Spinal cord (tissue), 10 donors: Measurements from ENCODE around the gene SETD3. TPM values are rescaled to one million over a fixed set of nuclear protein-coding genes. Genes with fewer than 3 reads are reported as not detected.

ENCODE experiments used
- DNase-seq, 6 donors: peaks; one replicate each; pipeline versions ENCODE4 v3.0.0 to v3.0.0-alpha.2; 2013 to 2015; ENCODE audit warnings: low spot score in 6 of 6, low read depth in 4 of 6
- H3K27ac ChIP-seq: one replicate; pipeline ENCODE4 v1.5.1; 2013; ENCODE audit warnings: low read depth, low read length, control low read depth
- H3K27me3 ChIP-seq: one replicate; pipeline ENCODE4 v1.6.1; 2013; ENCODE audit warnings: low read length; ENCODE audit not compliant: control insufficient read depth, insufficient read depth
- H3K36me3 ChIP-seq: one replicate; pipeline ENCODE4 v1.6.1; 2013; ENCODE audit warnings: low read length; ENCODE audit not compliant: control insufficient read depth, insufficient read depth
- H3K4me1 ChIP-seq: one replicate; pipeline ENCODE4 v1.6.1; 2013; ENCODE audit warnings: low read length; ENCODE audit not compliant: control insufficient read depth, insufficient read depth
- H3K4me3 ChIP-seq: one replicate; pipeline ENCODE4 v1.5.1; 2013; ENCODE audit warnings: low read depth, low read length, control low read depth
- H3K9me3 ChIP-seq: one replicate; pipeline ENCODE4 v1.6.1; 2013; ENCODE audit warnings: low read length; ENCODE audit not compliant: control insufficient read depth, insufficient read depth
- WGBS: methylation state at CpG from one replicate; pipeline ENCODE4 v1.1.5; 2013; ENCODE audit warnings: missing lambda C conversion rate; ENCODE audit not compliant: insufficient coverage; 5-methylcytosine and 5-hydroxymethylcytosine counted together
- polyA plus RNA-seq, 2 donors: library from polyadenylated mRNA; unstranded; fragments of 120-200 nt; gene quantifications; one replicate each; pipeline ENCODE4 v1.2.1, GENCODE V29; 2013; ENCODE audit not compliant: insufficient read length in 2 of 2
- total RNA-seq, 2 donors: library from RNA; depleted of rRNA in 1 of 2; stranded (reverse); fragments of 120-200 nt in 1 of 2; fragments of >200 nt in 1 of 2; gene quantifications; one replicate each; pipeline versions ENCODE4 v1.2.3 to v1.2.4, GENCODE V29; 2013 to 2014
- donor health status: healthy.

SETD3 gene
- total and polyA plus RNA-seq, 4 donors, result 50.9 to 82.6 (median 62.2) TPM

DNA sequence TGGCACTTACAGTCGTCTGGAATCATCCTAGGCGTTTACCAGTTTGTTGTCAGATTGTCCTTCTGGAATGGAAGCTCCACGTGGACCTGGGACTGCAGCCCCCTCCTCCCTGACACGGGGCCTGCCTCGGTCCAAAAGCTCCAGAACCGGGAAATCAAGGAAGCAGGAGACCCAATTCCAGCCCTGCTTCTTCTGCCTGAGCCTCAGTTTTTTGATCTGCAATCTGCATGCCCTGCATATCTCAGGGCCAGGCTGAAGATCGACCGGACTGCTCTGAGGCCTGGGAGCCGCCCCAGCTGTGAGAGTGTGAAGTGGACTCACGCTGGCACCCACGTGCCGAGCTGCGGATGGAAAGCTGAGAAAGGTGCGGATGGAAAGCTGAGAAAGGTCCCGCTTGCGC is 98.6 kb downstream of the SETD3 start:
- Histone ChIP-seq H3K27ac (no peak overlapping the region), H3K9me3 (no peaks in the 10 kb centered on the region), H3K36me3 (no peaks in the 10 kb centered on the region), H3K4me3 (no peak overlapping the region), H3K27me3 (peaks cover 2% of the 10 kb centered on the region), H3K4me1 (peaks cover 14% of the 10 kb centered on the region)
- DNase-seq, result no peak
- WGBS, result 41% methylated on average over 16 of the region's 16 CpGs

DNA sequence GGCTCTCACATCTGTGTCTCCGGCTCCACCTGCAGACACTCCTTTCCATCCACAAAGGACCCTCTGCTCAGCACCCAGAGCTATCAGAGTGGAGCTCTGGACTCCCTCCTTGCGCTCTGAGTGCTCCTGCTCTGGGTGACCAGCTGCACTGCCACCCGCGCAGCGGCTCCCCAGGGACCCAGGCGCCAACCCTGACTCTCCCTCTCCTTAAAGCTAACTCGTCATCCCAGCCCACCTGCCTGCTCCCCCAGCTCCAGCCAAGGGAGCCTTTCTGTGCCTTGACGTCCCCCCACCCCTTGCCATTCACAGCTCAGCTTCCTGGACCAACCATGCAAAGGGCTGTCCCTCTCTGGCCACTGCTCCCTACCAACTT is 99.0 kb downstream of the SETD3 start:
- no peak overlapping the region for H3K27ac ChIP-seq
- peaks cover 2% of the 10 kb centered on the region for H3K27me3 ChIP-seq
- no peaks in the 10 kb centered on the region for H3K36me3 ChIP-seq
- no peaks in the 10 kb centered on the region for H3K9me3 ChIP-seq
- no peak for DNase-seq
- 73% methylated on average over 7 of the region's 8 CpGs for WGBS
- H3K4me1 ChIP-seq, result peaks cover 14% of the 10 kb centered on the region
- H3K4me3 ChIP-seq, result no peak overlapping the region

DNA sequence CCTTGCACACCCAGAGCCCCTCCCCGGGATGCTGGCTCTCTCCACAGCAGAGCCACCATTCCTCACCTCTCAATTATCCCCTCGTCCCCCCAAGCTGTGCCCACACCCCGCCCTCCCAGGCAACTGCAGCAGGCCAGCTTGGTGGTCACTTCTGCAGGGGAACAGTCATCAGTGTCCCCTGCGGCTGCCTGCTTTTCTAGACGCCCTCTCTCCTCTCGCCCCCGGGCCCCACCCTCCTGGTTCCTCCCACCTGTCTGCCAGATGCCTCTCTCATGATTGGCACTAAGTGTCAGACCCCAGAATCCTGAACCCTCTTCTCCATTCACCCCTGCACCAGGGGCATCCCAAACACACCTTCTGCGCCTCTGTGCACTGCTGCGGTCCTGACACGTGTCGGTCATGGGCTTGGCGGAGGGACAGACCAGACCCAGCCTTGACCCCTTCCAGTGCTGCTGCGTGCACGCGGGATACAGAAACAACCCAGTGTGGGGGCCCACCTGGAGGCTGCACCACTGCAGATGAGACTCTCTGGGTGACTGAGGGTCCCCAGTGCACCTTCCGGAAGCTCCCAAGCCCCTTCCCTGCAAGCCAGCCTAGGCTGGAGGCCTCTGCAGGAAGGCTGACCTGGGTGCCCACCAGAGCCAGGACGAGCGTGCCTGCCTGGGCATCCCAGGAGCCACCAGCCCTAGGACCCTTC is 99.5 kb downstream of the SETD3 start:
- 78% methylated on average over 18 of the region's 18 CpGs for WGBS
- peaks cover 14% of the 10 kb centered on the region for H3K4me1 ChIP-seq
- no peak for DNase-seq
- H3K9me3 ChIP-seq, result no peaks in the 10 kb centered on the region
- no peak overlapping the region for H3K4me3 ChIP-seq
- H3K27me3 ChIP-seq, result peaks cover 2% of the 10 kb centered on the region
- no peak overlapping the region for H3K27ac ChIP-seq
- H3K36me3 ChIP-seq, result no peaks in the 10 kb centered on the region

DNA sequence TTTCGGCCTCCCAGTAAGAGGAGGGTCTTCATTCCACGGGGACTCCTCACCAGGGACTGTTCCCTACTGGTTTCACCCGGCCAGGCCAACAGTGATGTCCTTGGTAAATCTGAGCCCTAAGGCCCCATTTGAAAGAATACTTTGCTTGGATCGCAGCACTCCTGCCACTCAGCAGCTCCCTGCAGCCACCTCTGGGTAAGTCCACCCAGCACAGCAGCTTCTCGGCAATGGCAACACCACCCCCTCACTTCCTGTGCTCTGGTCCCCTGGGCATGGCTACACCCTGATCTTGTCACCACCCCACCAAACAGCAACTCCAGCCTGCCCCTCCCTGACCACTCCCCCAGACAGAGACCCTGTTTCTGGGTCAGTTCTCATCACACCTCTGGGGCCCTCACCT is 100.3 kb downstream of the SETD3 start:
- H3K27ac ChIP-seq, result no peak overlapping the region

DNA sequence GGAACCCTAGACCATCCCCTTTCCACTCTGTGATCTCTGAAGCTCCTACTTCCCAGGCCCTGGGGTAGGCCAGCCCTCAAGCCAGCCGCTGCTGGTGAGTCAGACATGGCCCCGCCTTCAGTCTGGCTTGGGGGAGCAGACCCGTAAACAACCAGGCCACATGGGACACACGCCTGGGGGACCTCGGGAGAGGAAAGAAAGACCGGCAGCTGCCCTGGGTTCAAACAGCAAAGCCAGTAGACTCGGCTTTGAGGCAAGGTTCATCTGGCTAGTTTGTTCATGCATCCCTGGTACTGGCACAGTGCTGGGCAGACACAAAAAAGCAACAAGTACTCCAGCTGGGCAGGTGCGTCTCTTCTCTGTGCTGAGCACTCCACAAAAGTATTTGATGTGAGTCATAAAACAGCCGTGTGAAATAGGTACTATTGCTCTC is 101.9 kb downstream of the SETD3 start:
- Histone ChIP-seq H3K4me3 (no peak overlapping the region), H3K9me3 (no peaks in the 10 kb centered on the region), H3K36me3 (no peaks in the 10 kb centered on the region), H3K27ac (no peak overlapping the region), H3K4me1 (peaks cover 8% of the 10 kb centered on the region), H3K27me3 (peaks cover 2% of the 10 kb centered on the region)
- 62% methylated on average over 8 of the region's 9 CpGs for whole genome bisulfite sequencing
- DNase-seq, result no peak

More for the DNA sequence above, 100.3 kb downstream of the SETD3 start:
- Histone ChIP-seq H3K36me3 (no peaks in the 10 kb centered on the region), H3K9me3 (no peaks in the 10 kb centered on the region), H3K4me1 (peaks cover 14% of the 10 kb centered on the region), H3K4me3 (no peak overlapping the region), H3K27me3 (peaks cover 2% of the 10 kb centered on the region)
- WGBS, result 57% methylated on average over 5 of the region's 5 CpGs
- DNase-seq, result no peak

DNA sequence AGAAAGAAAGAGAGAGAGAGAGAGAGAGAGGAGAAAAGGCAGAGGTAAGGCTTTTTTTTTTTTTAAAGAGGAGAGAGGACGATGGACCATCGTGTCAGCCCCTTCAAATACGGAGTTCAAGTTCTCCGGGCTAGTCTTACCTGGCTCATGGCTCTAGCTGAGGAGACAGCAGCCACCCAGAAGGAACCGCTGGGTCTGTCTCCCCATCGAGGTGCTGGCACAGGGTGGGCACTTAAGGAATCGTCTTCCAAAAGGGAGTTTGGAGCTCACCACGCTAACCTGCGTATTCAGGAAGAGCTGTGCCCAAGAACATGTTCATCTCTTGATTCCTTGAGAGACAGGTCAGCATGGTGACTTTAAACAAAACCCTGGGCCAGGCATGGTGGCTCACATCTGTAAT is 102.7 kb downstream of the SETD3 start:
- Histone ChIP-seq H3K27ac (no peak overlapping the region), H3K4me3 (no peak overlapping the region), H3K9me3 (no peaks in the 10 kb centered on the region), H3K27me3 (peaks cover 2% of the 10 kb centered on the region), H3K36me3 (no peaks in the 10 kb centered on the region), H3K4me1 (peaks cover 8% of the 10 kb centered on the region)
- 83% methylated on average over 9 of the region's 9 CpGs for WGBS
- DNase-seq, result no peak

DNA sequence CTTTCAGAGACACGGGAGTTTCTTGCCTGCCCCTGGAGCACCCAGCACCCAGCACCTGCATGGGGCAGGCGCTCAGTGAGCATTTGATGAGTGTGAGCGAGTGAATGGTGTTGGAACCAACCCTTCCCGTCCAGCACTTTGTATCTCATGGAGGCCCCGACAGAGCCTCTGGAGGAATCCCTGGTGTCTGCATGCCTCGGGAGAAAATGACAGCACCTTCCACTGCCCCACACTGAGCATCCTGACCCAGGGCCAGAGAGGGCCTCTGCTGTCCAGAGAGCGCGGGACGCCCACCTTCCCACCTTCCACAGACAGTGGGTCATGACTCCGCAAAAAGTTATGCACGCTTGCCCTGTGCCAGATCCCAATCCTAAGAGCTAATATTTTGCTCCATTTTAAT is 105.7 kb downstream of the SETD3 start:
- H3K4me3 ChIP-seq, result no peak overlapping the region
- 74% methylated on average over 4 of the region's 11 CpGs for WGBS
- no peaks in the 10 kb centered on the region for H3K27me3 ChIP-seq
- no peaks in the 10 kb centered on the region for H3K36me3 ChIP-seq
- no peaks in the 10 kb centered on the region for H3K9me3 ChIP-seq
- H3K4me1 ChIP-seq, result no peaks in the 10 kb centered on the region
- no peak for DNase-seq
- no peak overlapping the region for H3K27ac ChIP-seq

DNA sequence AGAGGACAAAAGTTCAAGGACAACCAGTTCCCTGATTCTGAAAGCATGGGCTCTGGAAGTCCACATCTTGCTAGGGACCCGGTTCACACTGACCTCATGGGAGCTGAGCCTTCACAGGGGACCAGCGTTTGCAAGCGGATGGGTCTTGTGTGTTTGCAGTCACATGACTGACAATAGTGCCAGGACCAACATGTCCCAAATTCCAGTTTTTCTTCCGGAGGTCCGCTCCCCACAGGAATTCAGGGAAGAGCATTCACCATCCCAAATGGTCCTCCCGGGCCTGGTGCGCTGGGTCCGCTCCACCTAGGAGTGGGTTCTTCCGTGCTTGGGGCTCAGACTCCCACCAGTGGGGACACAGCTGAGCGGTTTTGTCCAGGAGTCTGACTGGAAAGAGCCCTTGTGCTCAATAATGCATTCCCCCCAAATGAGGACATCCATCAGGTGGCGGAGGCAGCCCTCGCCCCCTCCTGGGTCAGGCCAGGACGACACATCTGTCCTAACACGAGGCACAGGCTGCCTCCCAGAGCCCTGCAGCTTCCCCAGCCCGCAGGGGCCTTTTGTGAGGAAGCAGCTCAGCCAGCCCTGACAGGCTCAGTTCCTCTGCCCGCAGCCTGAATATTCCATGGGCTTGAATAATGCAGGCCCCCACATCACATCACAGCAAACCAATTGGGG is 116.9 kb downstream of the SETD3 start:
- H3K27me3 ChIP-seq, result no peaks in the 10 kb centered on the region
- H3K4me3 ChIP-seq, result no peak overlapping the region
- no peaks in the 10 kb centered on the region for H3K36me3 ChIP-seq
- peaks cover 2% of the 10 kb centered on the region for H3K9me3 ChIP-seq
- H3K27ac ChIP-seq, result no peak overlapping the region
- WGBS, result 67% methylated on average over 15 of the region's 16 CpGs
- peaks cover 4% of the 10 kb centered on the region for H3K4me1 ChIP-seq
- no peak for DNase-seq

DNA sequence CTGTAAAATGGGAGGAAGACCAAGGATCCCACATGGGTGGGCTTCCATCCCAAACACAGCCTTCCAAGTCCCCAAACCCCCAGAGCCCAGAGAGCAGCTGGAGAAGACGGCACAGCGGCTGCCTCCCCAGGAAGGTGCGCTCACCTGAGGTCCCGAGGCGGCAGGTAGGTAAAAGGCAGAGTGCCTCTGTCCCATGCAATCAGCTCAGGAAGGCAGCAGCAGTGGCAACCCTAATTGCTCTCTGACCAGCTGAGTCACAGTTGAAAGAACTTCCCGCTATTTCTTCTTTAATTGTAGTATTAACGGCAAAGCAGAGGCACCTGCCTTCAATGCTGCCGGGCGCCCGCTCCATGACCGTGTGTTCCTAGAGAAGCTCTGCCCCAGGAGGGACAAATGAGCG is 117.6 kb downstream of the SETD3 start:
- H3K4me1 ChIP-seq, result peaks cover 4% of the 10 kb centered on the region
- no peak overlapping the region for H3K27ac ChIP-seq
- whole genome bisulfite sequencing, result 92% methylated on average over 12 of the region's 12 CpGs
- peaks cover 2% of the 10 kb centered on the region for H3K9me3 ChIP-seq
- no peak for DNase-seq
- H3K27me3 ChIP-seq, result no peaks in the 10 kb centered on the region
- no peaks in the 10 kb centered on the region for H3K36me3 ChIP-seq
- no peak overlapping the region for H3K4me3 ChIP-seq
